Stomach (tissue), 9 donors: ENCODE data around the gene STK35. TPM values are rescaled to one million over a fixed set of nuclear protein-coding genes. Genes with fewer than 3 reads are reported as not detected.

ENCODE experiments used
- DNase-seq, 2 donors: peaks; one replicate each; pipeline versions ENCODE4 v3.0.0 to v3.0.0-alpha.2; 2013 to 2019
- H3K27ac ChIP-seq, 5 donors: fragments of 200-600 bp in 4 of 5; sonication (generic) in 4 of 5; one replicate each; pipeline ENCODE4 v1.5.1; 2013 to 2019; ENCODE audit warnings: mild to moderate bottlenecking in 1 of 5, moderate library complexity in 1 of 5
- H3K27me3 ChIP-seq, 3 donors: fragments of 200-600 bp; sonication (generic); one replicate each; pipeline ENCODE4 v1.5.1; 2017 to 2019; ENCODE audit warnings: mixed run types in 1 of 3
- H3K36me3 ChIP-seq, 4 donors: fragments of 200-600 bp; sonication (generic); 1 replicate in 3 of 4; 2 replicates in 1 of 4; pipeline ENCODE4 v1.5.1; 2016 to 2019
- H3K4me1 ChIP-seq, 4 donors: fragments of 200-600 bp; sonication (generic); one replicate each; pipeline ENCODE4 v1.5.1; 2016 to 2019
- H3K4me3 ChIP-seq, 4 donors: fragments of 200-600 bp; sonication (generic) in 3 of 4; one replicate each; pipeline ENCODE4 v1.5.1; 2016 to 2019; ENCODE audit warnings: mild to moderate bottlenecking in 1 of 4
- H3K9me3 ChIP-seq, 4 donors: fragments of 200-600 bp; sonication (generic); one replicate each; pipeline ENCODE4 v1.5.1; 2016 to 2019
- CTCF ChIP-seq, 7 experiments: fragments of 450-650 bp in 4 of 7; fragments of 200-600 bp in 3 of 7; sonication (generic) in 3 of 7; IDR thresholded peaks; one replicate each; pipeline ENCODE4 v1.5.1; 2016 to 2019; ENCODE audit warnings: antibody characterized with exemption in 7 of 7, control low read depth in 2 of 7, mild to moderate bottlenecking in 1 of 7
- EP300 ChIP-seq: sonication (generic); formaldehyde crosslinking; IDR thresholded peaks from one replicate; pipeline ENCODE4 v1.6.1; 2017; ENCODE audit warnings: antibody characterized with exemption
- POLR2A ChIP-seq, 4 donors: fragments of 450-650 bp; IDR thresholded peaks; one replicate each; pipeline ENCODE4 v1.6.1; 2016; ENCODE audit warnings: antibody characterized with exemption in 4 of 4, control low read depth in 2 of 4, mild to moderate bottlenecking in 1 of 4, moderate library complexity in 1 of 4
- POLR2AphosphoS5 ChIP-seq, 3 donors: sonication (generic); formaldehyde crosslinking; IDR thresholded peaks; one replicate each; pipeline ENCODE4 v1.6.1; 2016; ENCODE audit warnings: antibody characterized with exemption in 3 of 3
- WGBS, 5 donors: extraction: QIAGEN DNeasy Blood & Tissue Kit in 3 of 5; methylation state at CpG; one replicate each; pipeline versions ENCODE4 v1.1.5 to v1.1.7; 2013 to 2018; 5-methylcytosine and 5-hydroxymethylcytosine counted together
- intact Hi-C: fragments of 100-400 bp; cut with DNase I; formaldehyde crosslinking; loops from one replicate; pipeline ENCODE4 v1.15.1; 2023; ENCODE audit warnings: low total_unique reads
- polyA plus RNA-seq, 3 donors: library from polyadenylated mRNA; stranded (reverse); fragments of 200-250 nt; gene quantifications; one replicate each; pipeline ENCODE4 v1.2.3, GENCODE V29; 2013
- total RNA-seq, 5 donors: library from RNA; depleted of rRNA; stranded (reverse); fragments of >200 nt; gene quantifications; one replicate each; pipeline versions ENCODE4 v1.1.0 to v1.2.3, GENCODE V29; 2014 to 2016
- donor health status: healthy with polysubstance abuse.
- donor health status: Bipolar disorder and iron deficiency.
- donor health status: healthy.

Gene STK35
- total and polyA plus RNA-seq, 8 donors, result 4.2 to 26.1 (median 9.1) TPM

GRCh38 chr20:2108498-2108897, 6.9 kb downstream of the STK35 start:
- intact Hi-C loops, result no loop called here
- H3K27me3 ChIP-seq, result no peaks in the 10 kb centered on the region
- peaks cover 0 to 12% (median 10%) of the 10 kb centered on the region in 4 donors for H3K36me3 ChIP-seq
- no peak for TF ChIP-seq CTCF (IDR thresholded peaks at IDR 0.05)
- no peak for TF ChIP-seq POLR2A (IDR thresholded peaks at IDR 0.05)
- H3K9me3 ChIP-seq, result no peaks in the 10 kb centered on the region
- 86 to 93% (median 92%) methylated on average over 3 of the region's 3 CpGs for WGBS, 5 donors
- H3K4me1 ChIP-seq, result peaks cover 30 to 98% (median 80%) of the 10 kb centered on the region in 4 donors
- no peak for DNase-seq
- H3K4me3 ChIP-seq, result no peak overlapping the region
- peak overlapping the region in 1 of 5 donors; percentile 55 for H3K27ac ChIP-seq

- TF ChIP-seq POLR2A (IDR thresholded peaks at IDR 0.05), result no peak
- no peak for TF ChIP-seq POLR2AphosphoS5 (IDR thresholded peaks at IDR 0.05)
- no peak for TF ChIP-seq EP300
- H3K27ac ChIP-seq, result peak overlapping the region in 2 of 5 donors; percentile 55 to 59
- no peaks in the 10 kb centered on the region for H3K27me3 ChIP-seq
- H3K36me3 ChIP-seq, result peaks cover 0 to 14% (median 10%) of the 10 kb centered on the region in 4 donors
- no peaks in the 10 kb centered on the region for H3K9me3 ChIP-seq
- WGBS, 5 donors, result 76 to 79% (median 78%) methylated on average over 4 of the region's 4 CpGs
- intact Hi-C loops, result no loop called here
- no peak for DNase-seq
- H3K4me3 ChIP-seq, result no peak overlapping the region
- H3K4me1 ChIP-seq, result peaks cover 27 to 98% (median 79%) of the 10 kb centered on the region in 4 donors
Measured at GRCh38 chr20:2108987-2109386, 7.4 kb downstream of the STK35 start.

- Histone ChIP-seq H3K27ac (peak overlapping the region in 3 of 5 donors; percentile 34 to 59 (median 55)), H3K9me3 (no peaks in the 10 kb centered on the region), H3K36me3 (peaks cover 0 to 16% (median 10%) of the 10 kb centered on the region in 4 donors), H3K4me3 (no peak overlapping the region), H3K27me3 (no peaks in the 10 kb centered on the region), H3K4me1 (peaks cover 26 to 98% (median 79%) of the 10 kb centered on the region in 4 donors)
- no peak for TF ChIP-seq POLR2A (IDR thresholded peaks at IDR 0.05)
- TF ChIP-seq CTCF (IDR thresholded peaks at IDR 0.05), result no peak
- no peak for TF ChIP-seq EP300
- TF ChIP-seq POLR2AphosphoS5 (IDR thresholded peaks at IDR 0.05), result no peak
- peak; percentile 56 for DNase-seq
- WGBS, 5 donors, result 42 to 53% (median 49%) methylated on average over 6 of the region's 6 CpGs
- intact Hi-C loops, result no loop called here
Measured at GRCh38 chr20:2109425-2110210, 8.0 kb downstream of the STK35 start.

- Histone ChIP-seq H3K4me1 (peaks cover 32 to 84% (median 67%) of the 10 kb centered on the region in 4 donors), H3K4me3 (no peak overlapping the region), H3K27ac (no peak overlapping the region)
Measured at GRCh38 chr20:2112910-2113309, 11.3 kb downstream of the STK35 start.

More at GRCh38 chr20:2112910-2113309, 11.3 kb downstream of the STK35 start:
- no peaks in the 10 kb centered on the region for H3K9me3 ChIP-seq
- WGBS, 5 donors, result 84 to 94% (median 92%) methylated on average over 4 of the region's 4 CpGs
- peaks cover 12 to 30% (median 21%) of the 10 kb centered on the region in 4 donors for H3K36me3 ChIP-seq
- intact Hi-C loops, result no loop called here
- DNase-seq, result no peak
- H3K27me3 ChIP-seq, result no peaks in the 10 kb centered on the region
- TF ChIP-seq CTCF (IDR thresholded peaks at IDR 0.05) (no peak), POLR2AphosphoS5 (IDR thresholded peaks at IDR 0.05) (no peak), POLR2A (IDR thresholded peaks at IDR 0.05) (no peak), EP300 (no peak)
